Activated CD4-positive, alpha-beta T cell treated with anti-CD3 and anti-CD28 coated beads for 1 hour (primary cell): ENCODE data around the gene DGCR2.
"Not testable (repeated sequence)": the region's sequence is repeated elsewhere in the genome, so short reads cannot be mapped to it uniquely, and the experiment has no call there.

Source experiments
- DNase-seq: peaks from one replicate; pipeline ENCODE4 v3.0.0-alpha.2; 2020

The DGCR2 gene

GRCh38 chr22:18994701-18995326, 127.4 kb downstream of the DGCR2 start:
- DNase-seq = no peak

- no peak for DNase-seq
Observed at GRCh38 chr22:18994056-18994455, 128.2 kb downstream of the DGCR2 start.

- no peak for DNase-seq
Observed at GRCh38 chr22:18992543-18993198, 129.5 kb downstream of the DGCR2 start.

- DNase-seq = no peak
Observed at GRCh38 chr22:18991821-18992442, 130.3 kb downstream of the DGCR2 start.

- DNase-seq = no peak
Observed at GRCh38 chr22:18991138-18991432, 131.1 kb downstream of the DGCR2 start.

GRCh38 chr22:18990355-18991137, 131.7 kb downstream of the DGCR2 start:
- DNase-seq = no peak

GRCh38 chr22:18988958-18989357, 133.3 kb downstream of the DGCR2 start:
- no peak for DNase-seq

GRCh38 chr22:18987765-18988164, 134.4 kb downstream of the DGCR2 start:
- DNase-seq = no peak

- DNase-seq = not testable (repeated sequence)
Observed at GRCh38 chr22:18987114-18987513, 135.1 kb downstream of the DGCR2 start.
